Naive thymus-derived CD4-positive, alpha-beta T cell (primary cell): ENCODE measurements around the gene PPFIBP2. TPM values are rescaled to one million over a fixed set of nuclear protein-coding genes. Genes with fewer than 3 reads are reported as not detected.

Experiments
- ATAC-seq: fragments of 150-1000 bp; cut with Tn5 transposase; 2 replicates; pipeline ENCODE4 v1.10.0; 2021; ENCODE audit warnings: mild to moderate bottlenecking, moderate library complexity
- CTCF ChIA-PET: fragments of 350-600 bp; sonication (Branson Sonifier 250); formaldehyde crosslinking; loops from one replicate; lab custom pipeline; 2021; ENCODE audit warnings: antibody characterized with exemption; lab: Charles Lee
- POLR2A ChIA-PET: fragments of 350-600 bp; sonication (Branson Sonifier 250); formaldehyde crosslinking; loops from one replicate; lab custom pipeline; 2021; ENCODE audit warnings: antibody characterized with exemption, inconsistent platforms; lab: Charles Lee
- DNase-seq, 9 donors: peaks; one replicate each; pipeline versions ENCODE4 v3.0.0 to v3.0.0-alpha.2; 2020 to 2022; ENCODE audit warnings: mixed read lengths in 1 of 9
- H3K27ac ChIP-seq: one replicate; pipeline ENCODE4 v1.7.0; 2013; ENCODE audit warnings: mild to moderate bottlenecking, low read depth, low read length, moderate library complexity
- H3K27me3 ChIP-seq, 2 donors: one replicate each; pipeline ENCODE4 v1.7.0; 2013; ENCODE audit warnings: low read length in 2 of 2, mild to moderate bottlenecking in 2 of 2, moderate library complexity in 2 of 2; ENCODE audit not compliant: control insufficient read depth in 2 of 2, insufficient read depth in 2 of 2
- H3K36me3 ChIP-seq, 3 experiments: 1 replicate in 2 of 3; 2 replicates in 1 of 3; pipeline ENCODE4 v1.7.0; 2013; ENCODE audit warnings: low read length in 3 of 3, mild to moderate bottlenecking in 3 of 3, moderate library complexity in 1 of 3; ENCODE audit not compliant: insufficient read depth in 3 of 3, control insufficient read depth in 2 of 3
- H3K4me1 ChIP-seq, 2 donors: one replicate each; pipeline ENCODE4 v1.7.0; 2013; ENCODE audit warnings: low read length in 2 of 2, mild to moderate bottlenecking in 2 of 2, moderate library complexity in 1 of 2; ENCODE audit not compliant: control insufficient read depth in 2 of 2, insufficient read depth in 2 of 2
- H3K4me3 ChIP-seq: 2 replicates; pipeline ENCODE4 v1.7.0; 2013; ENCODE audit warnings: mild to moderate bottlenecking, low read length
- H3K9me3 ChIP-seq, 3 experiments: 1 replicate in 2 of 3; 2 replicates in 1 of 3; pipeline ENCODE4 v1.7.0; 2013; ENCODE audit warnings: low read length in 3 of 3; ENCODE audit not compliant: control insufficient read depth in 2 of 3
- H3K27ac Mint-ChIP-seq, 9 donors: one replicate each; pipeline ENCODE4 v1.8.0; 2020 to 2022; ENCODE audit warnings: mixed read lengths in 9 of 9, mild to moderate bottlenecking in 8 of 9, moderate library complexity in 5 of 9, inconsistent platforms in 2 of 9
- H3K27me3 Mint-ChIP-seq, 5 donors: one replicate each; pipeline ENCODE4 v1.8.0; 2021 to 2022; ENCODE audit warnings: mixed read lengths in 5 of 5, mild to moderate bottlenecking in 1 of 5
- H3K36me3 Mint-ChIP-seq, 5 donors: one replicate each; pipeline ENCODE4 v1.8.0; 2020 to 2022; ENCODE audit warnings: mixed read lengths in 5 of 5, mild to moderate bottlenecking in 3 of 5, inconsistent platforms in 1 of 5
- H3K4me1 Mint-ChIP-seq, 7 donors: one replicate each; pipeline ENCODE4 v1.8.0; 2020 to 2022; ENCODE audit warnings: mixed read lengths in 7 of 7, mild to moderate bottlenecking in 3 of 7, inconsistent platforms in 1 of 7
- H3K4me3 Mint-ChIP-seq, 10 donors: one replicate each; pipeline ENCODE4 v1.8.0; 2020 to 2022; ENCODE audit warnings: mild to moderate bottlenecking in 10 of 10, mixed read lengths in 10 of 10, moderate library complexity in 6 of 10, inconsistent platforms in 2 of 10
- H3K9me3 Mint-ChIP-seq, 11 donors: one replicate each; pipeline ENCODE4 v1.8.0; 2020 to 2022; ENCODE audit warnings: mixed read lengths in 11 of 11, mild to moderate bottlenecking in 4 of 11, inconsistent platforms in 1 of 11, moderate library complexity in 1 of 11
- intact Hi-C, 2 donors: fragments of 100-400 bp; cut with micrococcal nuclease; formaldehyde crosslinking; loops; one replicate each; pipeline ENCODE4 v1.15.1; 2023
- polyA plus RNA-seq, 2 donors: library from polyadenylated mRNA; unstranded; fragments of 300-500 nt; fragmentation: Illumina TruSeq; gene quantifications; one replicate each; pipeline ENCODE4 v1.2.3, GENCODE V29; 2021
- total RNA-seq, 6 experiments: library from RNA in 5 of 6; stranded (reverse) in 5 of 6; gene quantifications; 1 replicate in 5 of 6; 2 replicates in 1 of 6; pipeline ENCODE4 v1.2.3 and lab custom pipeline; 2021 to 2026

Gene PPFIBP2
- total RNA-seq (10 to 100 TPM in 4 of 5 experiments, 1 to 10 TPM in 1; 5.7 to 55.6 (median 45.9) TPM), polyA plus RNA-seq (10 to 100 TPM in 1 of 2 donors, 1 to 10 TPM in 1; 7.0 to 29.4 TPM), total RNA-seq (lab: John Stamatoyannopoulos, UW) (57.7 reads per million, percentile 74 among the genes with 10 or more reads in this experiment)

GRCh38 chr11:7513234-7514098 lies at the start of gene PPFIBP2:
TSS of gene PPFIBP2 (plus strand) at chr11:7513999. CDS start at chr11:7549476, 35,477 bp downstream.
- peak within 1 kb of the TSS; percentile 92 to 98 (median 95) for H3K4me3 Mint-ChIP-seq
- H3K27me3 Mint-ChIP-seq = peaks cover 0 to 23% (median 0%) of the 10 kb centered on the region in 5 donors
- CTCF ChIA-PET = interaction anchor here (0.6 to 6.0 kb wide), 19 partner anchors 8 to 369 kb away, joined by 3 to 50 read pairs (median 4); no protein-coding TSS in a partner anchor

GRCh38 chr11:7467652-7468051 lies 46.1 kb upstream of the PPFIBP2 start:
- no peaks in the 10 kb centered on the region for H3K27me3 ChIP-seq
- no peak for ATAC-seq
- Mint-ChIP-seq H3K4me1 (peaks cover 0 to 9% (median 9%) of the 10 kb centered on the region in 7 donors), H3K27ac (no peak overlapping the region), H3K4me3 (no peak overlapping the region), H3K9me3 (peaks cover 0 to 1% (median 0%) of the 10 kb centered on the region in 11 donors), H3K36me3 (peaks cover 0 to 17% (median 4%) of the 10 kb centered on the region in 5 donors), H3K27me3 (no peaks in the 10 kb centered on the region)
- intact Hi-C loops = no loop called here
- ChIA-PET CTCF (interaction anchor here (0.6 kb wide), 1 partner anchor 984 kb away, joined by 3 read pairs; no protein-coding TSS in a partner anchor), POLR2A (no interaction called here)
- no peaks in the 10 kb centered on the region for H3K9me3 ChIP-seq
- no peak overlapping the region for H3K4me3 ChIP-seq
- DNase-seq = no peak
- H3K27ac ChIP-seq = no peak overlapping the region
- no peaks in the 10 kb centered on the region for H3K36me3 ChIP-seq
- H3K4me1 ChIP-seq = no peaks in the 10 kb centered on the region

More at GRCh38 chr11:7513234-7514098, at the start of gene PPFIBP2:
- Mint-ChIP-seq H3K27ac (peak within 1 kb of the TSS in 8 of 9 donors; percentile 86 to 98 (median 96)), H3K9me3 (peaks cover 0 to 3% (median 0%) of the 10 kb centered on the region in 11 donors), H3K4me1 (peaks cover 11 to 65% (median 52%) of the 10 kb centered on the region in 7 donors), H3K36me3 (peaks cover 0 to 10% (median 3%) of the 10 kb centered on the region in 5 donors)
- peak; percentile 93 for ATAC-seq
- H3K4me3 ChIP-seq = peak within 1 kb of the TSS; percentile 94
- intact Hi-C loops = loop anchor here (1.0 to 10.0 kb wide), 21 partner anchors 14 to 1821 kb away; partner anchors contain the start of genes EIF3F (in 2 of the 2), FHIP1B (in 2 of the 2), ARFIP2 (in 1 of the 2) and CNGA4 (in 1 of the 2)
- no peaks in the 10 kb centered on the region for H3K27me3 ChIP-seq
- H3K36me3 ChIP-seq = peaks cover 0 to 5% (median 0%) of the 10 kb centered on the region in 3 experiments
- peak; percentile 75 to 92 (median 85) for DNase-seq
- peaks cover 4 to 39% of the 10 kb centered on the region in 2 donors for H3K4me1 ChIP-seq
- H3K27ac ChIP-seq = peak within 1 kb of the TSS; percentile 91
- H3K9me3 ChIP-seq = no peaks in the 10 kb centered on the region
- POLR2A ChIA-PET = interaction anchor here (0.7 to 7.1 kb wide), 9 partner anchors 10 to 42 kb away, joined by 3 to 45 read pairs (median 4); no protein-coding TSS in a partner anchor

GRCh38 chr11:7469351-7469865 lies 44.4 kb upstream of the PPFIBP2 start:
- CTCF ChIA-PET = interaction anchor here (0.6 kb wide), 1 partner anchor 18 kb away, joined by 5 read pairs; no protein-coding TSS in a partner anchor
- no peak overlapping the region for H3K27ac ChIP-seq
- no peak overlapping the region for H3K4me3 ChIP-seq
- Mint-ChIP-seq H3K27ac (no peak overlapping the region), H3K9me3 (peaks cover 0 to 1% (median 0%) of the 10 kb centered on the region in 11 donors), H3K4me1 (peaks cover 0 to 5% (median 0%) of the 10 kb centered on the region in 7 donors), H3K27me3 (no peaks in the 10 kb centered on the region), H3K4me3 (no peak overlapping the region), H3K36me3 (peaks cover 0 to 17% (median 4%) of the 10 kb centered on the region in 5 donors)
- H3K36me3 ChIP-seq = no peaks in the 10 kb centered on the region
- no peaks in the 10 kb centered on the region for H3K4me1 ChIP-seq
- H3K9me3 ChIP-seq = no peaks in the 10 kb centered on the region
- ATAC-seq = no peak
- intact Hi-C loops = no loop called here
- POLR2A ChIA-PET = no interaction called here
- H3K27me3 ChIP-seq = no peaks in the 10 kb centered on the region
- DNase-seq = no peak

DNA sequence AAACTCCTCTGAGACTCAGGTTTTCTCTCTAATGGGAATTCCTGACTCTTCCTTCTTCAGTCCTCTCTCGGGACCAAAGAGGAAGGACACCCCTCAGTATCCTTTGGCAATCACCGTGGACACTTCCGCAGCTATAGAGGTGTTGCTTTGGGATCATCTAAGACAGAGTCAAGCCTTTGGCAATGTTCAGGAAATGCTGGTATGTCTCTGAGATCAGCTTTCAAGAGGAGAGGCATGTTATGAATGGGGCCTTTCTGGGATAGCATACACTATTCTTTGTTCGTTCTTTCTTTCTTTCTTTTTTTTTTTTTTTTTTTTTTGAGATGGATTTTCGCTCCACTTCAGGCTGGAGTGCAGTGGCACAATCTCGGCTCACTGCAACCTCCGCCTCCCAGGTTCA lies 42.7 kb upstream of the PPFIBP2 start:
- no peak for DNase-seq
- POLR2A ChIA-PET = no interaction called here
- Mint-ChIP-seq H3K4me3 (no peak overlapping the region), H3K36me3 (peaks cover 0 to 14% (median under 1%) of the 10 kb centered on the region in 5 donors), H3K27me3 (no peaks in the 10 kb centered on the region), H3K9me3 (peaks cover 0 to under 1% (median 0%) of the 10 kb centered on the region in 11 donors), H3K27ac (no peak overlapping the region), H3K4me1 (peaks cover 0 to 5% (median 0%) of the 10 kb centered on the region in 7 donors)
- ATAC-seq = no peak
- Histone ChIP-seq H3K9me3 (no peaks in the 10 kb centered on the region), H3K36me3 (no peaks in the 10 kb centered on the region), H3K27ac (no peak overlapping the region), H3K27me3 (no peaks in the 10 kb centered on the region), H3K4me1 (no peaks in the 10 kb centered on the region), H3K4me3 (no peak overlapping the region)
- intact Hi-C loops = no loop called here
- CTCF ChIA-PET = no interaction called here

- ATAC-seq (peak; percentile 32), DNase-seq (no peak)
- no peak overlapping the region for H3K4me3 Mint-ChIP-seq
- intact Hi-C loops = no loop called here
- H3K27me3 Mint-ChIP-seq = peaks cover 0 to 4% (median 0%) of the 10 kb centered on the region in 5 donors
- Histone ChIP-seq H3K27ac (no peak overlapping the region), H3K36me3 (no peaks in the 10 kb centered on the region), H3K4me1 (no peaks in the 10 kb centered on the region), H3K4me3 (no peak overlapping the region), H3K9me3 (no peaks in the 10 kb centered on the region), H3K27me3 (no peaks in the 10 kb centered on the region)
- peaks cover 0 to 5% (median 0%) of the 10 kb centered on the region in 7 donors for H3K4me1 Mint-ChIP-seq
- peak overlapping the region in 1 of 9 donors; percentile 22 for H3K27ac Mint-ChIP-seq
- no peaks in the 10 kb centered on the region for H3K9me3 Mint-ChIP-seq
- H3K36me3 Mint-ChIP-seq = peaks cover 0 to 10% (median 0%) of the 10 kb centered on the region in 5 donors
- ChIA-PET POLR2A (no interaction called here), CTCF (interaction anchor here (1.2 kb wide), 1 partner anchor 133 kb away, joined by 3 read pairs; no protein-coding TSS in a partner anchor)
These were observed 40.1 kb upstream of the PPFIBP2 start for GRCh38 chr11:7473717-7474116.

DNA sequence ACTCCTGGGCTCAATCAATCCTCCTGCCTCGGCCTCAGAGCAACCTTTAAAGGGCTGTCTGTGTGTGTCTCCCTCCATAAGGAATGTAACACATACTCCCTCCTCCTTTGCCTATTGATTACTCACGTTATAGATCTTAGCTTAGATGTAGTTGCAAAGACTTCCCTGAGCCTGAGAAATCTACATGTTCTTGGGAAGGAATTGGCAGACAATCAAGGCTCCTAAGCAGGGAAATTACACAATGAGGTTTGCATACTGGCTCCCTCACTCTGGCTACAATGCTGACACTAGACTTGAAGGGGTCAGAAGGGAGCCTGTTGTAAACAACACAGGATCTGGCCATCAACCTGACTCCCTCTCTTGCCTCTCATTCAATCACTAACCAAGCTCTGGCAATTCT lies 33.7 kb upstream of the PPFIBP2 start:
- no peaks in the 10 kb centered on the region for H3K36me3 Mint-ChIP-seq
- POLR2A ChIA-PET = no interaction called here
- no peaks in the 10 kb centered on the region for H3K36me3 ChIP-seq
- CTCF ChIA-PET = no interaction called here
- intact Hi-C loops = no loop called here
- H3K27ac Mint-ChIP-seq = no peak overlapping the region
- H3K4me1 ChIP-seq = no peaks in the 10 kb centered on the region
- H3K27me3 ChIP-seq = no peaks in the 10 kb centered on the region
- no peak overlapping the region for H3K4me3 ChIP-seq
- peaks cover 0 to 5% (median 0%) of the 10 kb centered on the region in 5 donors for H3K27me3 Mint-ChIP-seq
- DNase-seq = no peak
- no peaks in the 10 kb centered on the region for H3K9me3 ChIP-seq
- H3K4me3 Mint-ChIP-seq = no peak overlapping the region
- no peaks in the 10 kb centered on the region for H3K9me3 Mint-ChIP-seq
- no peaks in the 10 kb centered on the region for H3K4me1 Mint-ChIP-seq
- no peak overlapping the region for H3K27ac ChIP-seq
- no peak for ATAC-seq
